DND-41 (cell line): ENCODE measurements around the gene HNRNPAB.

ENCODE experiments used
- CTCF ChIP-seq: IDR thresholded peaks from 2 replicates; pipeline ENCODE4 v1.5.1; 2012; ENCODE audit warnings: borderline replicate concordance, low read length, moderate library complexity, mild to moderate bottlenecking; ENCODE audit not compliant: poor library complexity, severe bottlenecking; ENCODE audit errors: extremely low read depth
- EZH2 ChIP-seq: IDR thresholded peaks from 3 replicates; pipeline ENCODE4 v1.6.1; 2012; ENCODE audit warnings: borderline replicate concordance, low read depth, mild to moderate bottlenecking, moderate library complexity, low read length, inconsistent platforms; ENCODE audit not compliant: severe bottlenecking

- TF ChIP-seq CTCF, result no peak
- TF ChIP-seq EZH2, result no peak
Measured at GRCh38 chr5:178225174-178225573, 20.8 kb downstream of the HNRNPAB start.
